Natural killer cell (primary cell): ENCODE results near the gene CDKL5. TPM values are rescaled to one million over a fixed set of nuclear protein-coding genes. Genes with fewer than 3 reads are reported as not detected.

Experiments used
- ATAC-seq, 3 donors: fragments of 150-1000 bp in 2 of 3; fragments of 200-7000 bp in 1 of 3; cut with Tn5 transposase; 1 replicate in 1 of 3; 2 replicates in 2 of 3; pipeline ENCODE4 v1.10.0; 2021; ENCODE audit warnings: mild to moderate bottlenecking in 2 of 3, moderate library complexity in 2 of 3
- DNase-seq, 2 donors: peaks; one replicate each; pipeline versions ENCODE4 v3.0.0 to v3.0.0-alpha.2; 2013 to 2021; ENCODE audit warnings: mixed read lengths in 1 of 2
- H3K27ac ChIP-seq: one replicate; pipeline ENCODE4 v1.5.1; 2013; ENCODE audit warnings: mild to moderate bottlenecking, low read length
- H3K27me3 ChIP-seq: one replicate; pipeline ENCODE4 v1.6.1; 2013; ENCODE audit warnings: low read length; ENCODE audit not compliant: control insufficient read depth, insufficient read depth
- H3K36me3 ChIP-seq: one replicate; pipeline ENCODE4 v1.6.1; 2013; ENCODE audit warnings: low read length; ENCODE audit not compliant: control insufficient read depth, insufficient read depth
- H3K4me1 ChIP-seq: one replicate; pipeline ENCODE4 v1.6.1; 2013; ENCODE audit warnings: low read length; ENCODE audit not compliant: control insufficient read depth, insufficient read depth
- H3K4me3 ChIP-seq: one replicate; pipeline ENCODE4 v1.5.1; 2013; ENCODE audit warnings: low read length
- H3K9me3 ChIP-seq: one replicate; pipeline ENCODE4 v1.6.1; 2013; ENCODE audit warnings: low read length; ENCODE audit not compliant: control insufficient read depth, insufficient read depth
- H3K27ac Mint-ChIP-seq, 2 donors: one replicate each; pipeline ENCODE4 v1.8.0; 2022; ENCODE audit warnings: mild to moderate bottlenecking in 2 of 2, mixed read lengths in 2 of 2, moderate library complexity in 1 of 2
- H3K27me3 Mint-ChIP-seq, 2 donors: one replicate each; pipeline ENCODE4 v1.8.0; 2022; ENCODE audit warnings: low read depth in 2 of 2, mixed read lengths in 2 of 2
- H3K36me3 Mint-ChIP-seq: one replicate; pipeline ENCODE4 v1.8.0; 2022; ENCODE audit warnings: mixed read lengths
- H3K4me1 Mint-ChIP-seq, 2 donors: one replicate each; pipeline ENCODE4 v1.8.0; 2022; ENCODE audit warnings: mixed read lengths in 2 of 2
- H3K4me3 Mint-ChIP-seq: one replicate; pipeline ENCODE4 v1.8.0; 2022; ENCODE audit warnings: mild to moderate bottlenecking, moderate library complexity, mixed read lengths
- H3K9me3 Mint-ChIP-seq, 2 donors: one replicate each; pipeline ENCODE4 v1.8.0; 2022; ENCODE audit warnings: mixed read lengths in 2 of 2
- CTCF ChIP-seq: fragments of 200-600 bp; IDR thresholded peaks from one replicate; pipeline ENCODE4 v1.8.0; 2022; ENCODE audit warnings: antibody characterized with exemption
- WGBS: methylation state at CpG from one replicate; pipeline ENCODE4 v1.1.7; 2013; ENCODE audit warnings: missing lambda C conversion rate; ENCODE audit not compliant: insufficient coverage; 5-methylcytosine and 5-hydroxymethylcytosine counted together
- intact Hi-C: fragments of 100-400 bp; cut with micrococcal nuclease; formaldehyde crosslinking; loops from one replicate; pipeline ENCODE4 v1.14.2; 2022
- total RNA-seq, 4 donors: library from RNA; stranded (reverse); fragments of 120-200 nt in 1 of 4; gene quantifications; one replicate each; pipeline versions ENCODE4 v1.2.3 to v1.2.4, GENCODE V29; 2013 to 2022

Gene CDKL5
- total RNA-seq, 3 donors from 2014 or later (not counting 1 experiment from before 2014, with no cell fraction given) = 3.4 to 4.3 (median 3.5) TPM

- intact Hi-C loops = loop anchor here (10.0 kb wide), 2 partner anchors 250 to 670 kb away; partner anchors contain the start of genes CDKL5 and PDHA1
- 3% methylated on average over 12 of the region's 19 CpGs for WGBS
- no peak for DNase-seq
- Mint-ChIP-seq H3K27me3 (no peaks in the 10 kb centered on the region), H3K4me3 (peak overlapping the region; percentile 91), H3K9me3 (no peaks in the 10 kb centered on the region), H3K27ac (peak overlapping the region; percentile 87 to 88), H3K36me3 (no peaks in the 10 kb centered on the region), H3K4me1 (peaks cover 4 to 26% of the 10 kb centered on the region in 2 donors)
- Histone ChIP-seq H3K9me3 (no peaks in the 10 kb centered on the region), H3K27ac (peak overlapping the region; percentile 72), H3K36me3 (no peaks in the 10 kb centered on the region), H3K27me3 (no peaks in the 10 kb centered on the region), H3K4me1 (peaks cover 20% of the 10 kb centered on the region), H3K4me3 (peak overlapping the region; percentile 76)
- TF ChIP-seq CTCF = no peak
- ATAC-seq = peak; percentile 24 to 34 (median 28)
Measured at GRCh38 chrX:18674417-18674787, 249.0 kb downstream of the CDKL5 start.

- H3K4me3 ChIP-seq = peak overlapping the region; percentile 76
- intact Hi-C loops = loop anchor here (5.0 to 10.0 kb wide), 3 partner anchors 212 to 670 kb away; partner anchors contain the start of genes CDKL5 and PDHA1
- under 1% methylated on average over 65 of the region's 74 CpGs for WGBS
- H3K36me3 ChIP-seq = no peaks in the 10 kb centered on the region
- DNase-seq = peak; percentile 77 to 90
- Mint-ChIP-seq H3K36me3 (no peaks in the 10 kb centered on the region), H3K4me1 (peaks cover 4 to 26% of the 10 kb centered on the region in 2 donors), H3K27ac (peak overlapping the region; percentile 87 to 88), H3K4me3 (peak overlapping the region; percentile 91), H3K27me3 (no peaks in the 10 kb centered on the region), H3K9me3 (no peaks in the 10 kb centered on the region)
- peak; percentile 90 to 95 (median 94) for ATAC-seq
- H3K4me1 ChIP-seq = peaks cover 20% of the 10 kb centered on the region
- H3K9me3 ChIP-seq = no peaks in the 10 kb centered on the region
- no peaks in the 10 kb centered on the region for H3K27me3 ChIP-seq
- TF ChIP-seq CTCF = no peak
- H3K27ac ChIP-seq = peak overlapping the region; percentile 72
Measured at GRCh38 chrX:18674788-18675735, 249.7 kb downstream of the CDKL5 start.

- intact Hi-C loops = loop anchor here (5.0 to 10.0 kb wide), 3 partner anchors 211 to 669 kb away; partner anchors contain the start of genes CDKL5 and PDHA1
- Mint-ChIP-seq H3K4me1 (peaks cover 4 to 26% of the 10 kb centered on the region in 2 donors), H3K36me3 (no peaks in the 10 kb centered on the region), H3K27me3 (no peaks in the 10 kb centered on the region), H3K4me3 (peak overlapping the region; percentile 45), H3K27ac (peak overlapping the region; percentile 87 to 88), H3K9me3 (no peaks in the 10 kb centered on the region)
- Histone ChIP-seq H3K27ac (no peak overlapping the region), H3K4me3 (no peak overlapping the region), H3K27me3 (no peaks in the 10 kb centered on the region), H3K9me3 (no peaks in the 10 kb centered on the region), H3K36me3 (no peaks in the 10 kb centered on the region), H3K4me1 (peaks cover 20% of the 10 kb centered on the region)
- no peak for ATAC-seq
- peak in 1 of 2 donors; percentile 4 for DNase-seq
- WGBS = 90% methylated on average over 8 of the region's 10 CpGs
- no peak for TF ChIP-seq CTCF
Measured at GRCh38 chrX:18676050-18676449, 250.6 kb downstream of the CDKL5 start.
